Measurements from ENCODE around the gene BICDL1. TPM values are rescaled to one million over a fixed set of nuclear protein-coding genes. Genes with fewer than 3 reads are reported as not detected.

Gene BICDL1
- total RNA-seq, 4 donors from 2014 or later = 0.47 to 13.9 (median 1.2) TPM

DNA sequence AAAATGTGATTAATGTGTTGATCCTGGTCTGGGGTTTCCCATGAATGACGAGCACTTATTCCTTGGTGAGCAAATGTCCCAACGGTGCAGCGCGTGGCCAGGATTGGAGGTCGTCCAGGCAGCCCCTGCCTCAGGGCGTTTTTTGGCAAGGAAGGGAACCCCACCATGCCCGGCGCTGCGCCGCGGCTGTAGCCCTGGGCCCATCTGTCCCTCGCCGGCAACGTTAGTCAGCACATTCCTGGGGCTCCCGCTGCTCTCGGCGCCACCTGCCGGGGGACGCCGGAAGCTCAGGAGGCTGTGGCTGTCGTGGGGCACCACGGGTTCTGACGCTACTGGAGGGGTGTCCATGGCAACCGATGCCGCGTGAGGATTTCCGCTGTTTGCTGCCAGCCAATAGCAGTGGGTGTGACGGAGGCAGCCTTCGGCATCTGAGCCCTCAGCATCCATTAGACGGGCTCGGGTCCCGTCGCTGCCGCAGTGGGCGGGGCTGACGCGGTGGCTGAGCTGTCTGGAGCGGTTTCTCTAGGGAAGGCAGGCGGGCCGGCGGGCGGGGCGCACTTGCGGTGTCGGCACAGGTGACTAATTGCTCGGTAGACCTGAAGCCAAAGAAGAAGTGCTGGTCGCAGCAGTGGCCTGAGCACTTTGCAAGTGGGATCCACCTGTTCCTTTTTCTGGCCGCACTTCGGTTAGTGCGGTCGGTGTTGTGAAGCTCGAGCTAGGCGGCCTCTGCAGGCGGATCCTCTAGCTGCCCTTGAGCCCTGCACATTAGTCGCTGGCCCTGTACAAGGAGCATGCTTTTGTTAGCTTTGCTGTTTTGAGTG, 98.0 kb downstream of the BICDL1 start:
- ATAC-seq = peak; percentile 99
- H3K27me3 ChIP-seq = no peaks in the 10 kb centered on the region
- peaks cover 0 to 1% of the 10 kb centered on the region in 2 donors for H3K36me3 ChIP-seq
- peak overlapping the region; percentile 11 to 42 for H3K4me3 ChIP-seq
- peak overlapping the region in 3 of 4 donors; percentile 77 to 83 (median 79) for H3K27ac ChIP-seq
- TF ChIP-seq, protein P1, sequence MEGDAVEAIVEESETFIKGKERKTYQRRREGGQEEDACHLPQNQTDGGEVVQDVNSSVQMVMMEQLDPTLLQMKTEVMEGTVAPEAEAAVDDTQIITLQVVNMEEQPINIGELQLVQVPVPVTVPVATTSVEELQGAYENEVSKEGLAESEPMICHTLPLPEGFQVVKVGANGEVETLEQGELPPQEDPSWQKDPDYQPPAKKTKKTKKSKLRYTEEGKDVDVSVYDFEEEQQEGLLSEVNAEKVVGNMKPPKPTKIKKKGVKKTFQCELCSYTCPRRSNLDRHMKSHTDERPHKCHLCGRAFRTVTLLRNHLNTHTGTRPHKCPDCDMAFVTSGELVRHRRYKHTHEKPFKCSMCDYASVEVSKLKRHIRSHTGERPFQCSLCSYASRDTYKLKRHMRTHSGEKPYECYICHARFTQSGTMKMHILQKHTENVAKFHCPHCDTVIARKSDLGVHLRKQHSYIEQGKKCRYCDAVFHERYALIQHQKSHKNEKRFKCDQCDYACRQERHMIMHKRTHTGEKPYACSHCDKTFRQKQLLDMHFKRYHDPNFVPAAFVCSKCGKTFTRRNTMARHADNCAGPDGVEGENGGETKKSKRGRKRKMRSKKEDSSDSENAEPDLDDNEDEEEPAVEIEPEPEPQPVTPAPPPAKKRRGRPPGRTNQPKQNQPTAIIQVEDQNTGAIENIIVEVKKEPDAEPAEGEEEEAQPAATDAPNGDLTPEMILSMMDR (IDR thresholded peaks at IDR 0.05) = peak in 3 of 4 experiments; percentile 96 to 97 (median 96)
- TF ChIP-seq POLR2AphosphoS5 (IDR thresholded peaks at IDR 0.05) (peak; percentile 90), POLR2A (IDR thresholded peaks at IDR 0.05) (no peak), EP300 (IDR thresholded peaks at IDR 0.05) (no peak)
- peaks cover 0 to 18% (median 9%) of the 10 kb centered on the region in 3 donors for H3K4me1 ChIP-seq
- no peaks in the 10 kb centered on the region for H3K9me3 ChIP-seq
- WGBS, 2 donors (ENCODE audit: low coverage in 1 of 2) = 0 to 2% methylated on average over 1 to 6 of the region's 55 CpGs

DNA sequence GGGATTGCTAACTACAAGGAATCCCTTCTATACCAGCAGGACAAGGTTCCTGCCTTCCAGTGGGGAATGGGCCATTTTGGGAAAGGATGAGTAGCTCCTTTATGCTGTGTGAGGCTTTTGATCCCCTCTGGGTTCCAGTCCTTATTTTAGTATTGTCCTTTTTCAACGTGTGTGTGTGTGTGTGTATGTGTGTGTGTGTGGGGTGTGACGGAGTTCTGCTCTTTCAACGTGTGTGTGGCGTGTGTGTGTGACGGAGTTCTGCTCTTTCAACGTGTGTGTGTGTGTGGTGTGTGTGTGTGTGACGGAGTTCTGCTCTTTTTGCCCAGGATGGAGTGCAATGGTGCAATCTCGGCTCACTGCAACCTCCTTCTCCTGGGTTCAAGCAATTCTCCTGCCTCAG, 100.1 kb downstream of the BICDL1 start:
- peaks cover 0 to 29% (median 9%) of the 10 kb centered on the region in 3 donors for H3K4me1 ChIP-seq
- no peak overlapping the region for H3K27ac ChIP-seq
- H3K27me3 ChIP-seq = no peaks in the 10 kb centered on the region
- ATAC-seq = no peak
- WGBS, 2 donors (ENCODE audit: low coverage in 1 of 2) = 14 to 20% methylated on average over 1 to 6 of the region's 8 CpGs
- H3K9me3 ChIP-seq = no peaks in the 10 kb centered on the region
- TF ChIP-seq POLR2A (IDR thresholded peaks at IDR 0.05) = no peak
- TF ChIP-seq EP300 (IDR thresholded peaks at IDR 0.05) = no peak
- no peak for TF ChIP-seq POLR2AphosphoS5 (IDR thresholded peaks at IDR 0.05)
- TF ChIP-seq, protein P1 (IDR thresholded peaks at IDR 0.05) = no peak
- H3K36me3 ChIP-seq = peaks cover 0 to 22% of the 10 kb centered on the region in 2 donors
- no peak overlapping the region for H3K4me3 ChIP-seq

DNA sequence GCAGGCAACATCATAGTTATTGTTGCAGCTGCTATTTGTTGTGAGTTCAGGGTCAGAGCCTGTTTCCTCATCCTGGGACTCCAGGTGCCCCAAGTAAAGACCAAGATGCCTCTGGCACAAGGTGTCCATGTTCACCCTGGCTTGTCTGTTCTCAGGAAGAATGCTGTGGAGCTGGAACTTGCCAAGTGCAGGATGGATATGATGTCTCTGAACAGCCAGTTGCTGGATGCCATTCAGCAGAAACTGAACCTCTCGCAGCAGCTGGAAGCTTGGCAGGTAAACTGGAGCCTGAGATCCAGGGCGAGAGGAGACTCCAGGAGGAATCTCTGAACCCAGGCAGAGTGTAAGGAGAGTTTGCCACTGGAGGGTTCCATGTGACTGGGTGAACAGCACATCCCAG, 100.8 kb downstream of the BICDL1 start:
- ATAC-seq = no peak
- H3K36me3 ChIP-seq = peaks cover 0 to 29% of the 10 kb centered on the region in 2 donors
- no CpG with 5 or more reads among the region's 2 CpGs for WGBS, 2 donors (ENCODE audit: low coverage in 1 of 2)
- H3K27ac ChIP-seq = no peak overlapping the region
- no peaks in the 10 kb centered on the region for H3K9me3 ChIP-seq
- TF ChIP-seq POLR2A (IDR thresholded peaks at IDR 0.05) (no peak), POLR2AphosphoS5 (IDR thresholded peaks at IDR 0.05) (no peak), EP300 (IDR thresholded peaks at IDR 0.05) (no peak)
- TF ChIP-seq, protein P1 (IDR thresholded peaks at IDR 0.05) = no peak
- H3K4me3 ChIP-seq = no peak overlapping the region
- no peaks in the 10 kb centered on the region for H3K27me3 ChIP-seq
- peaks cover 0 to 33% (median 9%) of the 10 kb centered on the region in 3 donors for H3K4me1 ChIP-seq

DNA sequence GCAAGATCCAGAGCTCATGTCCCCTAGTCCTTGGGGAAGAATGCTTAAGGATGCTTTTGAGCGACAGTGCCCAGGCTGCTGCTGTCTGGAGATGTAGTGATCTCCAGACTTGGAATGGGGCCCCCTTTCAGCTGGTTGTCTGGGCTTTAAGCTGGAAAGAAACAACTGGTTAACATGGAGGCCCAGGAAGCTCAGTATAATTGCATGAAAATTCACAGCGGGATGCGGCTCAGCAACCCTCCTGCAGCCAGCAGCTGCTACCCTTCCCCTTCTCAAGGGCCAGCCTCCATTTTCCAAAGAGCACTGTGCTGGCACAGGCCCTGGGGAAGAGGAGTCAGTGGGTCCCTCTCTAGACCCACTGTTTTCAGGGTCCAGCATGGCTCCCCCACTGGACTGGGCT, 101.2 kb downstream of the BICDL1 start:
- WGBS, 2 donors (ENCODE audit: low coverage in 1 of 2) = no CpG with 5 or more reads among the region's 3 CpGs
- Histone ChIP-seq H3K4me3 (no peak overlapping the region), H3K9me3 (no peaks in the 10 kb centered on the region), H3K27ac (no peak overlapping the region), H3K36me3 (peaks cover 0 to 33% of the 10 kb centered on the region in 2 donors), H3K27me3 (no peaks in the 10 kb centered on the region), H3K4me1 (peaks cover 0 to 37% (median 9%) of the 10 kb centered on the region in 3 donors)
- TF ChIP-seq, protein P1 (IDR thresholded peaks at IDR 0.05) = no peak
- TF ChIP-seq POLR2A (IDR thresholded peaks at IDR 0.05) (no peak), EP300 (IDR thresholded peaks at IDR 0.05) (no peak), POLR2AphosphoS5 (IDR thresholded peaks at IDR 0.05) (no peak)
- ATAC-seq = no peak
